Measurements from ENCODE around the gene EML3.

EML3 gene

DNA sequence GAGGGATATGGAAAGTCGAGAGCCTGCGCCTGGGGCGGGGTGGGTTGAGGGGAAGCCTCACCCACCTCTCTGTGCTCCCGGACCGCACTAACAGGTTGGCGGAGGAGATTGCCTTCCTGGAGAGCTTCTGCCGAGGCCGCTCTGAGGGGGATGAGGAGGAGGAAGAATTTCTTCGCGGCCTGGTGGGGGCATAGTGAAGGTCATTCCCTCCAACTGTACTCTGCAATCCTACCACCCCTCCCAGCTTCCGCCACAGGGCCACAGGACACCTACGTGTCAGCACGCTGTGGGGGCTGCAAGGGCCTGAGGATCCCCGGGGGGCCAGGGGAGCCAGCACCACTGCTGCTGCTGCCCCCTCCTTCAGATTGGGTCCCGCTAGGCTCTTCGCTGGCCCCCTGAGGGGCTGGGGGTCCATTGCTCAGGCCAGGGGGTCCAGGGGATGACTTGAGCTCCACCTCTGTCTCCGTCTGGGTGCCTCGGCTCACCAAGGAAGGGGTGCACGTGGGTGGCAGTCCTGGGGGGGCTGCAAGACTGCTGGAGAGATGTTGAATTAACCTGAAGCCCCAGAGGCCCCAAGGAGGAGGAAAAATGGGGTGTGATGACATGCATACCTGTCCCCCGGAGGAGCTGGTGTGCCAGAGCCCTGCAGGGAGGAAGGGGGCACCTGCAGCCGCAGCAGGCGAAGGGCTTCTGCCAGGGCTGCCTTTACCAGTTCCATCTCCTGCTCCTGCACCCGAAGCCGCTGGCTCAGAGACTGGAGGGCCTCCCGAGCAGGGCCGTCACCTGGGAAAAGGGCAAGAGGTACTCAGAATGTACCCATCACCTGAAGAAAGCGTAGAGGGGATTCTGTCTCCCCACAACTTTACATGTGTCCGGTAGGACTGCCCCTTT lies 1.5 kb downstream of the EML3 start:
- Histone ChIP-seq H3K9me3 (no peaks in the 10 kb centered on the region), H3K4me1 (peaks cover 6% of the 10 kb centered on the region), H3K36me3 (replicated peaks) (peaks cover 30% of the 10 kb centered on the region), H3K4me3 (peak overlapping the region; percentile 50), H3K27me3 (ENCODE audit: low read depth) (no peaks in the 10 kb centered on the region)
- no peak for DNase-seq (ENCODE audit: low spot score in 2 of 2)
- in situ Hi-C loops (cut with MboI; ENCODE audit: low sequenced_read_pairs), result no loop called here

DNA sequence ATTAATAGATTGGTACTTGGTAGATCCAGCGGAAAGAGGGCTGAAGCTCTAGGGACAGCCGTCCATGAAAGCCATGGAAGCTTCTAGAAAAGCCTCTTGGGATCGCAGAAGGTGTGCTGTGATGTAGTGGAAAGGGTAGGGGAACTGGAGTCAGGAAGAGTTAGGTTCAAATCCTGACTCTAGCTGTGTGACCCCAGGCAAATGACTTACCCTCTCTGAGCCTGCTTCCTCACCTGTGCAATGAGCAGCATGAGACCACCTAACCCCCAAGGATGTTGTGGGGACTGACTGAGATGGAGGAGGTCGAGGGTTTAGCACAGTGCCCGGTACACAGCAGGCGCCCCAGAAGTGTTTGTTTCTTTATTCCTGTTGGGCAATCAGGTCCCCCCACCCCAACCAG lies 2.2 kb downstream of the EML3 start:
- peaks cover 6% of the 10 kb centered on the region for H3K4me1 ChIP-seq
- no peak for DNase-seq (ENCODE audit: low spot score in 2 of 2)
- in situ Hi-C loops (cut with MboI; ENCODE audit: low sequenced_read_pairs), result no loop called here
- H3K36me3 ChIP-seq (replicated peaks), result peaks cover 34% of the 10 kb centered on the region
- no peaks in the 10 kb centered on the region for H3K9me3 ChIP-seq
- no peaks in the 10 kb centered on the region for H3K27me3 ChIP-seq (ENCODE audit: low read depth)
- H3K4me3 ChIP-seq, result no peak overlapping the region

- no peak for DNase-seq (ENCODE audit: low spot score in 2 of 2)
- Histone ChIP-seq H3K27me3 (ENCODE audit: low read depth) (no peaks in the 10 kb centered on the region), H3K4me3 (no peak overlapping the region), H3K36me3 (replicated peaks) (peaks cover 45% of the 10 kb centered on the region), H3K4me1 (peaks cover 6% of the 10 kb centered on the region), H3K9me3 (no peaks in the 10 kb centered on the region)
- in situ Hi-C loops (cut with MboI; ENCODE audit: low sequenced_read_pairs), result no loop called here
These were observed 3.8 kb downstream of the EML3 start for GRCh38 chr11:62608776-62609175.

- DNase-seq (ENCODE audit: low spot score in 2 of 2), result no peak
- H3K27me3 ChIP-seq (ENCODE audit: low read depth), result no peaks in the 10 kb centered on the region
- H3K9me3 ChIP-seq, result no peaks in the 10 kb centered on the region
- H3K36me3 ChIP-seq (replicated peaks), result peaks cover 55% of the 10 kb centered on the region
- H3K4me3 ChIP-seq, result no peak overlapping the region
- in situ Hi-C loops (cut with MboI; ENCODE audit: low sequenced_read_pairs), result no loop called here
- H3K4me1 ChIP-seq, result peaks cover 6% of the 10 kb centered on the region
These were observed 4.9 kb downstream of the EML3 start for GRCh38 chr11:62607714-62608113.

DNA sequence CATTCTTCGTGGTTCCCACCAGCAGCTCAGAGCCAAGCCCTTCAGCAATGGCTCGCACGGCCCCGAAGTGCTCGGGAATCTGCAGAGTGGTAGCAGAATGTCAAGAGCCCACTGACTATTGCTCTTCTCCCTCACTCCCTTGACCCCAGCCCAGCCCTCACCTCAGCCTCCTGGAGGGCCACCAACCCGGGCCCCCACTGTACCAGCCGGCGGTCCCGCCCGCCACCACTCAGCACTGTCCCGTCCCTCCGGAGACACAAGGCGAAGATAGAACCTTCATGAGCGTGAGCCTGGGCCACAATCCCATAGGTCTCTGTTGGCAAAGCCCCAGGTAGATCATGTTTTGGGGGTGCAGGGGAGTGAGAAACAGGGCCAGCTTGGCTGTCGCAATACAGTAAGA lies 6.7 kb downstream of the EML3 start:
- Histone ChIP-seq H3K4me3 (no peak overlapping the region), H3K9me3 (no peaks in the 10 kb centered on the region)
- no peak for DNase-seq (ENCODE audit: low spot score in 2 of 2)

GRCh38 chr11:62605467-62605866 lies 7.1 kb downstream of the EML3 start:
- no peak for DNase-seq (ENCODE audit: low spot score in 2 of 2)
- Histone ChIP-seq H3K4me1 (peaks cover 7% of the 10 kb centered on the region; the same call in 1 of the 2 replicates), H3K4me3 (no peak overlapping the region), H3K36me3 (replicated peaks) (peaks cover 64% of the 10 kb centered on the region), H3K27me3 (ENCODE audit: low read depth) (no peaks in the 10 kb centered on the region), H3K9me3 (no peaks in the 10 kb centered on the region)
- in situ Hi-C loops (cut with MboI; ENCODE audit: low sequenced_read_pairs), result no loop called here

More for the DNA sequence above, 6.7 kb downstream of the EML3 start:
- peaks cover 8% of the 10 kb centered on the region for H3K4me1 ChIP-seq
- no peaks in the 10 kb centered on the region for H3K27me3 ChIP-seq (ENCODE audit: low read depth)
- H3K36me3 ChIP-seq (replicated peaks), result peaks cover 65% of the 10 kb centered on the region
- in situ Hi-C loops (cut with MboI; ENCODE audit: low sequenced_read_pairs), result no loop called here

- in situ Hi-C loops (cut with MboI; ENCODE audit: low sequenced_read_pairs), result no loop called here
These were observed 8.0 kb downstream of the EML3 start for GRCh38 chr11:62604460-62605120.

DNA sequence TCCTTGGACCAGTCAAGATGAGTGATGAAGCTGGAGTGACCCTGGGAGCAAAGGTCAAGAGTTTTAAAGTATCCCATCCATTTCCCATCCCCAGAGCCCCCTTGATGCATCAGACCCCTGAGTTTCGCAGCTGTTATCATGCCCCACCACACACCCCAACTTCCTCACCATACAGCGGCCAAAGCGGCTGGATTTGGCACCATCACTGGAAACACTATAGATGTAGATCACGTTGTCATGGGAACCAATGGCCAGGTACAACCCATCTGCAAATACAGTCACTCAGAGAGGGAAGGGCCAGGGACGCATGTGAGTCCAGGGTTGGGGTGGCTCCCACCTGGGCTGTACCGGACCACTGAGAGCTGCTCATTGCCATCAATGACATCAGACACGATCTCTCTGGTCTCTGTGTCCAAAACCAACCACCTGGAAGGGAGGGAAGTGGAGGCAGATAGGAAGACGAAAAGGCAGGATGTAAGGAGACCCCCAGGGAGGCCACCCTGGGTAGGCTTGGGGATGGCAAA lies 8.7 kb downstream of the EML3 start:
- Histone ChIP-seq H3K9me3 (no peaks in the 10 kb centered on the region), H3K36me3 (replicated peaks) (peaks cover 62% of the 10 kb centered on the region), H3K4me3 (no peak overlapping the region), H3K4me1 (peaks cover 18% of the 10 kb centered on the region), H3K27me3 (ENCODE audit: low read depth) (no peaks in the 10 kb centered on the region)
- in situ Hi-C loops (cut with MboI; ENCODE audit: low sequenced_read_pairs), result no loop called here
- DNase-seq (ENCODE audit: low spot score in 2 of 2), result no peak

More at GRCh38 chr11:62604460-62605120, 8.0 kb downstream of the EML3 start:
- H3K4me1 ChIP-seq, result peaks cover 13% of the 10 kb centered on the region
- no peak overlapping the region for H3K4me3 ChIP-seq
- peaks cover 62% of the 10 kb centered on the region for H3K36me3 ChIP-seq (replicated peaks)
- H3K27me3 ChIP-seq (ENCODE audit: low read depth), result no peaks in the 10 kb centered on the region
- no peaks in the 10 kb centered on the region for H3K9me3 ChIP-seq
- peak in 1 of 2 experiments; percentile 42 for DNase-seq (ENCODE audit: low spot score in 2 of 2)

DNA sequence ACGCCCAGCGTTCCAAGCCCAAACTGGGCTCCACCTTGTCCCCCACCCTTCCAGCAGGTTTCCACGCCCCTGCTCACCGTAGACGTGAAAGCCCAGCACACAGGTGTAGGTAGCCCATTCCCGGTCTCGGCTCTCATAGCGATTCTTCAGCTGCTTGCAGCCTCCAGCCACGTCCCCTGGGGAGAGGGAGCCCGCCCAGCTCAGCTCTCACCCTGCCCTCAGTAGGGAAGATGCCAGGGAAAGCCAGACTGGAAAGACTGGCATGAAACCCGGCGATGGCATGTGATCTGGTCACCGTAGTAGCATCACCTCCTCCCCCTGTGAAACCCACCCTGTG lies 9.5 kb downstream of the EML3 start:
- H3K27me3 ChIP-seq (ENCODE audit: low read depth), result no peaks in the 10 kb centered on the region
- peaks cover 19% of the 10 kb centered on the region for H3K4me1 ChIP-seq
- no peaks in the 10 kb centered on the region for H3K9me3 ChIP-seq
- H3K36me3 ChIP-seq (replicated peaks), result peaks cover 64% of the 10 kb centered on the region
- DNase-seq (ENCODE audit: low spot score in 2 of 2), result no peak
- H3K4me3 ChIP-seq, result no peak overlapping the region
- in situ Hi-C loops (cut with MboI; ENCODE audit: low sequenced_read_pairs), result no loop called here

GRCh38 chr11:62602141-62603071 lies 10.2 kb downstream of the EML3 start:
- peak; percentile 44 to 72 for DNase-seq (ENCODE audit: low spot score in 2 of 2)
- Histone ChIP-seq H3K9me3 (no peaks in the 10 kb centered on the region), H3K4me3 (peak overlapping the region; percentile 96), H3K4me1 (peaks cover 19% of the 10 kb centered on the region), H3K27me3 (ENCODE audit: low read depth) (no peaks in the 10 kb centered on the region), H3K36me3 (replicated peaks) (peaks cover 66% of the 10 kb centered on the region)
- in situ Hi-C loops (cut with MboI; ENCODE audit: low sequenced_read_pairs), result no loop called here

DNA sequence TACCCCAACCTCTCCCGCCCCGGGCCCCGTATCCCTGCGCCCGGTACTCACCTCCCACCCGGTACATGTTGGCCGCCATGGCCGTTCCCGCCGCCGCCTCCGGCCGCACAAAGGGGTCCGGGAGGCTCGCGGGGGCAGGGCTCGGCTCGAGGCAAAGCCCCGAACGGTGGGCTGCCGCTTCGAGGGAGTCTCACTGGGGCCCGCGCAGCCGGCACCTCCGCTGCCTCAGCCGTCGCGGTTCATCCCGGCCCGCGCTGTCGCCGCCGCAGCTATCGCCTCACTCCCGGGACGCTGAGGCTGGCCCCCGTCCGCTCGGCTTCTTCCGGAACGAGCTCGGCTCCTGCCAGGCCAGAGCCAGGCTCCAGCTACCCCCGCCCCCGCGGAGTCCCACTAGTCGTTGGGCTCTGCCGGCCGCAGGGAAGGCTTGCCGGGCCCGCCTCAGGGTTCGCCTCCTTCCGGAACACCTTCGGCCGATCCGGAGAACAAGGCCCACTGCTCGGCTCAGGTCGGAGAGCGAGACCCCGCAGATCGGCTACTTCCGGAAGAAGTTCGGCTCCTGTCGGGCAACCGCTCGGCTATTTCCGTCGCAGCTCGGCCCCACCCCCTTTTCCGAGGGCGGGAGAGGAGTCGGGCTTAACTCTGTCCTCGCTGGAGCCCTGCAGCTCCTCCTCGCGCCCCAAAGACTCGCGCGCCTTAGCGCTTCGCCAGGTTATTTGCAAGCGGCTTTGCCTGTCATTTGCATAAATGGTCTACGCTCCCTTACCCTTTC lies 11.0 kb downstream of the EML3 start, which contains the start of gene MTA2:
Gene MTA2, minus strand, starts transcription at position 494 of the 769 bp plus-strand sequence. Its CDS starts 415 bp downstream, at position 79.
- DNase-seq (ENCODE audit: low spot score in 2 of 2), result peak; percentile 96 to 99
- Histone ChIP-seq H3K9me3 (no peaks in the 10 kb centered on the region), H3K4me1 (peaks cover 19% of the 10 kb centered on the region), H3K36me3 (replicated peaks) (peaks cover 75% of the 10 kb centered on the region), H3K27me3 (ENCODE audit: low read depth) (no peaks in the 10 kb centered on the region), H3K4me3 (peak within 1 kb of the TSS; percentile 96)
- in situ Hi-C loops (cut with MboI; ENCODE audit: low sequenced_read_pairs), result no loop called here

DNA sequence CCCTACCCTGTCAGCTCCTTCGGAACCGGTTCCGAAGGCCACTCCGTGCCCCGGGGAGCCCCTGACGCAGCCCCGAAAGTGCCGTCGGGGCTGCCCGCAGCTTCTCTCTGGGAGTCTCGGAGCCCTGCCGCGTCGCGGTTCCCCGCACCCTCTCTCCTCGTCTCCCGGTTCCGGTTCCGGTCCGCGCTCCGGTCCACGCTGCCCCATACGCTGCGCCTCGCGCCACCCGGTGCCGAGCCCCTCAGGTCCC lies 11.5 kb downstream of the EML3 start:
- Histone ChIP-seq H3K4me3 (peak overlapping the region; percentile 96), H3K4me1 (peaks cover 19% of the 10 kb centered on the region), H3K36me3 (replicated peaks) (peaks cover 76% of the 10 kb centered on the region), H3K9me3 (no peaks in the 10 kb centered on the region), H3K27me3 (ENCODE audit: low read depth) (no peaks in the 10 kb centered on the region)
- DNase-seq (ENCODE audit: low spot score in 2 of 2), result no peak
- in situ Hi-C loops (cut with MboI; ENCODE audit: low sequenced_read_pairs), result no loop called here

All from HAP-1 (cell line).